Panc1 (cell line): ENCODE data around the gene FBXL2. TPM values are rescaled to one million over a fixed set of nuclear protein-coding genes. Genes with fewer than 3 reads are reported as not detected.

Source experiments
- ATAC-seq: fragments of 200-7000 bp; cut with Tn5 transposase; 2 replicates; pipeline ENCODE4 v1.9.1; 2020; ENCODE audit warnings: mild to moderate bottlenecking, moderate library complexity
- BruUV-seq: library from RNA; stranded (reverse); fragments of 400-500 nt; replicated peaks from 2 replicates; lab custom pipeline; 2021; lab: Mats Ljungman, UMichigan
- CTCF ChIA-PET: fragments of 300-600 bp; sonication (Branson Sonifier 250); formaldehyde crosslinking; loops from one replicate; lab custom pipeline; 2022; ENCODE audit warnings: antibody characterized with exemption; lab: Charles Lee
- POLR2A ChIA-PET: fragments of 300-600 bp; sonication (Branson Sonifier 250); formaldehyde crosslinking; loops from one replicate; lab custom pipeline; 2022; ENCODE audit warnings: antibody characterized with exemption; lab: Charles Lee
- DNase-seq: peaks from one replicate; pipeline ENCODE4 v3.0.0-alpha.2; 2010; ENCODE audit warnings: low read depth, low spot score
- H3K27ac ChIP-seq: 2 replicates; pipeline ENCODE4 v1.5.1; 2011; ENCODE audit warnings: mild to moderate bottlenecking, low read length, inconsistent platforms
- H3K27me3 ChIP-seq: fragments of 200-500 bp; sonication (Bioruptor generic); 2 replicates; pipeline ENCODE4 v1.6.0; 2014; ENCODE audit warnings: low read length, inconsistent platforms; ENCODE audit not compliant: control insufficient read depth, insufficient read depth
- H3K36me3 ChIP-seq: fragments of 200-500 bp; sonication (Bioruptor generic); 2 replicates; pipeline ENCODE4 v1.5.1; 2014; ENCODE audit warnings: inconsistent platforms, mild to moderate bottlenecking, low read length, moderate library complexity; ENCODE audit not compliant: control insufficient read depth, insufficient read depth
- H3K4me1 ChIP-seq: 2 replicates; pipeline ENCODE4 v1.5.1; 2011; ENCODE audit warnings: inconsistent platforms, mild to moderate bottlenecking, low read length, moderate library complexity; ENCODE audit not compliant: control insufficient read depth, insufficient read depth
- H3K4me3 ChIP-seq, 2 experiments: 2 replicates each; pipeline ENCODE4 v1.5.1; 2011 to 2012; ENCODE audit warnings: low read depth in 2 of 2, low read length in 2 of 2, mild to moderate bottlenecking in 2 of 2, inconsistent platforms in 1 of 2, moderate library complexity in 1 of 2
- H3K9me3 ChIP-seq: fragments of 200-500 bp; sonication (Bioruptor generic); 2 replicates; pipeline ENCODE4 v1.5.1; 2014; ENCODE audit warnings: low read depth, mild to moderate bottlenecking, inconsistent platforms, low read length, moderate library complexity; ENCODE audit not compliant: control insufficient read depth, insufficient read depth
- POLR2AphosphoS5 ChIP-seq: IDR thresholded peaks from 2 replicates; pipeline ENCODE4 v1.6.1; 2012; ENCODE audit warnings: mild to moderate bottlenecking, low read depth, low read length, moderate library complexity
- SIN3A ChIP-seq: IDR thresholded peaks from 2 replicates; pipeline ENCODE4 v1.6.1; 2012; ENCODE audit warnings: low read depth, mild to moderate bottlenecking, low read length, moderate library complexity, borderline replicate concordance; ENCODE audit not compliant: insufficient read depth
- TCF7L2 ChIP-seq: IDR thresholded peaks from 2 replicates; pipeline ENCODE4 v1.6.1; 2011; ENCODE audit warnings: mild to moderate bottlenecking, low read depth, low read length, inconsistent platforms
- in situ Hi-C: cut with HindIII; loops from 2 replicates; pipeline ENCODE4 v1.10.0; 2016; ENCODE audit warnings: low sequenced_read_pairs, low pct_unique_long_range_greater_than_20kb
- intact Hi-C: fragments of 100-400 bp; cut with micrococcal nuclease; formaldehyde crosslinking; loops from one replicate; pipeline ENCODE4 v1.10.0; 2022; ENCODE audit not compliant: unreplicated experiment
- total RNA-seq: library from RNA; stranded (reverse); gene quantifications from one replicate; pipeline ENCODE4 v1.2.1, GENCODE V29; 2021; ENCODE audit not compliant: unreplicated experiment
- TF ChIP-seq, protein P1 (sequence below), 2 experiments: IDR thresholded peaks; 2 replicates each; pipeline ENCODE4 v1.6.1; 2011 to 2012; ENCODE audit warnings: low read depth in 2 of 2, control low read depth in 1 of 2, low read length in 1 of 2, mild to moderate bottlenecking in 1 of 2, moderate library complexity in 1 of 2; ENCODE audit not compliant: insufficient read depth in 1 of 2
- TF ChIP-seq, protein P2 (sequence below): fragments of 450-650 bp; IDR thresholded peaks from 2 replicates; pipeline ENCODE4 v1.5.1; 2017; ENCODE audit warnings: mild to moderate bottlenecking

The FBXL2 gene
- total RNA-seq, 1 experiment from 2014 or later, result 12.3 TPM

DNA sequence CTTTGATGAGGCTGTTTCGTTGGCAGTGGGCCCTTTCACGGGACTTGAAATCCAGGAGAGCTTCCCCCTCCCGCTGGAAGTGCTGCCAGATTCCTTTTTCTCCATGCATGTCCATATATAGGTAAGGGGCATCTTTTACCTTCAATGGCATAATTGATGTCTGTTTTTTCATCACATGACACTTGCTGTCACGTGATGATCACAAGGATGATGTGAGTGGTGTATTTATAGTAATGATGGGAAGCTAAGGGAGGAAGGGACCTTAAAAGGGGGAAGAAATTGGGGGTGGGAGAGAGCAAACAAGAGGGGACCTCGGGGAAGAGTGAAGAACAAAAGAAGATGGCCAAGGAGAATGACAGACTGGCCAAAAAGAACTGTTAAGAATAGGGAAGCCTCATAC is 47.3 kb upstream of the FBXL2 start:
- Histone ChIP-seq H3K27ac (no peak overlapping the region), H3K27me3 (no peaks in the 10 kb centered on the region), H3K4me1 (no peaks in the 10 kb centered on the region; the same call in 1 of the 2 replicates), H3K9me3 (no peaks in the 10 kb centered on the region), H3K36me3 (no peaks in the 10 kb centered on the region), H3K4me3 (no peak overlapping the region)
- ATAC-seq, result no peak
- TF ChIP-seq SIN3A (no peak), TCF7L2 (no peak)
- TF ChIP-seq, protein P1, sequence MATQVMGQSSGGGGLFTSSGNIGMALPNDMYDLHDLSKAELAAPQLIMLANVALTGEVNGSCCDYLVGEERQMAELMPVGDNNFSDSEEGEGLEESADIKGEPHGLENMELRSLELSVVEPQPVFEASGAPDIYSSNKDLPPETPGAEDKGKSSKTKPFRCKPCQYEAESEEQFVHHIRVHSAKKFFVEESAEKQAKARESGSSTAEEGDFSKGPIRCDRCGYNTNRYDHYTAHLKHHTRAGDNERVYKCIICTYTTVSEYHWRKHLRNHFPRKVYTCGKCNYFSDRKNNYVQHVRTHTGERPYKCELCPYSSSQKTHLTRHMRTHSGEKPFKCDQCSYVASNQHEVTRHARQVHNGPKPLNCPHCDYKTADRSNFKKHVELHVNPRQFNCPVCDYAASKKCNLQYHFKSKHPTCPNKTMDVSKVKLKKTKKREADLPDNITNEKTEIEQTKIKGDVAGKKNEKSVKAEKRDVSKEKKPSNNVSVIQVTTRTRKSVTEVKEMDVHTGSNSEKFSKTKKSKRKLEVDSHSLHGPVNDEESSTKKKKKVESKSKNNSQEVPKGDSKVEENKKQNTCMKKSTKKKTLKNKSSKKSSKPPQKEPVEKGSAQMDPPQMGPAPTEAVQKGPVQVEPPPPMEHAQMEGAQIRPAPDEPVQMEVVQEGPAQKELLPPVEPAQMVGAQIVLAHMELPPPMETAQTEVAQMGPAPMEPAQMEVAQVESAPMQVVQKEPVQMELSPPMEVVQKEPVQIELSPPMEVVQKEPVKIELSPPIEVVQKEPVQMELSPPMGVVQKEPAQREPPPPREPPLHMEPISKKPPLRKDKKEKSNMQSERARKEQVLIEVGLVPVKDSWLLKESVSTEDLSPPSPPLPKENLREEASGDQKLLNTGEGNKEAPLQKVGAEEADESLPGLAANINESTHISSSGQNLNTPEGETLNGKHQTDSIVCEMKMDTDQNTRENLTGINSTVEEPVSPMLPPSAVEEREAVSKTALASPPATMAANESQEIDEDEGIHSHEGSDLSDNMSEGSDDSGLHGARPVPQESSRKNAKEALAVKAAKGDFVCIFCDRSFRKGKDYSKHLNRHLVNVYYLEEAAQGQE (IDR thresholded peaks at IDR 0.05; ENCODE audit: insufficient read depth in 1 of 2, low read depth in 2 of 2, low read length in 1 of 2), result no peak
- TF ChIP-seq, protein P2, sequence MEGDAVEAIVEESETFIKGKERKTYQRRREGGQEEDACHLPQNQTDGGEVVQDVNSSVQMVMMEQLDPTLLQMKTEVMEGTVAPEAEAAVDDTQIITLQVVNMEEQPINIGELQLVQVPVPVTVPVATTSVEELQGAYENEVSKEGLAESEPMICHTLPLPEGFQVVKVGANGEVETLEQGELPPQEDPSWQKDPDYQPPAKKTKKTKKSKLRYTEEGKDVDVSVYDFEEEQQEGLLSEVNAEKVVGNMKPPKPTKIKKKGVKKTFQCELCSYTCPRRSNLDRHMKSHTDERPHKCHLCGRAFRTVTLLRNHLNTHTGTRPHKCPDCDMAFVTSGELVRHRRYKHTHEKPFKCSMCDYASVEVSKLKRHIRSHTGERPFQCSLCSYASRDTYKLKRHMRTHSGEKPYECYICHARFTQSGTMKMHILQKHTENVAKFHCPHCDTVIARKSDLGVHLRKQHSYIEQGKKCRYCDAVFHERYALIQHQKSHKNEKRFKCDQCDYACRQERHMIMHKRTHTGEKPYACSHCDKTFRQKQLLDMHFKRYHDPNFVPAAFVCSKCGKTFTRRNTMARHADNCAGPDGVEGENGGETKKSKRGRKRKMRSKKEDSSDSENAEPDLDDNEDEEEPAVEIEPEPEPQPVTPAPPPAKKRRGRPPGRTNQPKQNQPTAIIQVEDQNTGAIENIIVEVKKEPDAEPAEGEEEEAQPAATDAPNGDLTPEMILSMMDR, result no peak
- ChIA-PET CTCF (no interaction called here), POLR2A (no interaction called here)
- intact Hi-C loops (no loop called here), in situ Hi-C loops (no loop called here)
- DNase-seq, result no peak
- no TSS peak for BruUV-seq

DNA sequence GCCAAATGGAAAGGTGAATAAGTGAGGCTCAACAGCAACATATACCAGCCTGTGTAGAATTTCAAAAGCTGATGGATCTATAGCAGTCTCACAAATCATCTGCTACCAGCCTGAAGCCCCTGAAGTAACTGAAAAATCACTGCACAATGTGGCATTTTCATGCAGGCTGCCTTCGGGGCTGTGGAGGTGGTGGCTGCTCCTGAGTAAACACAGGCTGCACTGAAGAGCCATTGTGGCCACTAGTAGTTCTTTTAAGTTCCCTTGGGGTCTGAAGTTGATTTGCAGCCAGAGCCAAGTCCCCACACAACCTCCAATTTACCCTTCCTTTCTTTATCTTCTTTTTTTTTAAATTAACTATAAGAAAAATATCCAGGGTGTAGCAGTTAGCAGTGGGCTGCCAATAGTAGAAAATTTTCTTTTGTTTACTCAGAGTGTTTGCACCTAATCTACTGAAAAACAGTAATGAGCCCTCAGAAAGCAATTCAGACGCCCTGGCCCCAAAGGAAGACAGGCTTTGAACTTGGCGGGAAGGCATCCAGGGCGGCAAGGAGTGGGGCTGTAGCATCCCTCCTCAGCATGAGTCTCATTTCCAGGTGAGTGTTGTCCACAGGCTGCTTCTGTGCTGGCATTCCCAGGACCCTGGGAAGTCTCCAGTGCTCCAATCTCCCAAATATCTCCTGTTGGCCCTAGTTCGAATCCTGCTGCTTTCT is 45.3 kb upstream of the FBXL2 start:
- H3K4me1 ChIP-seq, result no peaks in the 10 kb centered on the region; the same call in 1 of the 2 replicates
- DNase-seq, result no peak
- H3K27me3 ChIP-seq, result no peaks in the 10 kb centered on the region
- ChIA-PET CTCF (no interaction called here), POLR2A (no interaction called here)
- H3K36me3 ChIP-seq, result no peaks in the 10 kb centered on the region
- ATAC-seq, result no peak
- no TSS peak for BruUV-seq
- no peaks in the 10 kb centered on the region for H3K9me3 ChIP-seq
- TF ChIP-seq POLR2AphosphoS5 (no peak), SIN3A (no peak), TCF7L2 (no peak)
- TF ChIP-seq, protein P1 (IDR thresholded peaks at IDR 0.05; ENCODE audit: insufficient read depth in 1 of 2, low read depth in 2 of 2, low read length in 1 of 2), result no peak
- TF ChIP-seq, protein P2, result no peak
- H3K27ac ChIP-seq, result peak overlapping the region; percentile 2; the same call in 1 of the 2 replicates
- no peak overlapping the region for H3K4me3 ChIP-seq
- intact Hi-C loops (no loop called here), in situ Hi-C loops (no loop called here)
